Measurements from ENCODE around the gene PPOX. TPM values are rescaled to one million over a fixed set of nuclear protein-coding genes. Genes with fewer than 3 reads are reported as not detected.

Gene PPOX
- total and polyA plus RNA-seq, 2 experiments from 2014 or later: 26.5 to 39.6 TPM

DNA sequence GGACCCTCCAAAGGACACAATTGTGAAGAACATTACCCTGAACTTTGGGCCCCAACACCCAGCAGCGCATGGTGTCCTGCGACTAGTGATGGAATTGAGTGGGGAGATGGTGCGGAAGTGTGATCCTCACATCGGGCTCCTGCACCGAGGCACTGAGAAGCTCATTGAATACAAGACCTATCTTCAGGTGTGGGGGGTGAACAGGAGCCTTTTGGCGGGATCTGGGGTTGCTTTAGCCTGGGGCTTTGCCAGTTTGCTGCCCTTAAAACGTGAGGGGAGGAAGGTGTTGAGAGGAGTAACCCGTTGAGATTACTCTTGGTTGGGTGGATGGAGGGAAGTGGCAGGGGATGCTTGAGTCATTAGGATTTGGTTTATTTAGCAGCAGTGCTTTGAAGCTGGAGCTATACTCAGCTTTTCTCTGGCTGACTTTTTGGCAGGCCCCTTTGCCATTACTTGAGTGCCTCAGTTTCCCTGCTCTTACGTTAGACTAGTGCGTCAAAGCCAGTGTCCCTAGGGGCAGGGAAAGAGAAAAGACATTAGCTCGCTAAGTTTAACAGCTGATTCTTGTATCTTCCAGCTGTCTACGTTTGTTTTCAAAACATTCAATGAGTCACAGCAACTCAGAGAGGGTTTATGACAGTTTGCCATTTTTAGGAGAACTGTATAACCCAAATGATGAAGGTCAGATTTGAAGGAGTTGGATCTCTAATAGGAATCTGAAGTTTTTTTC lies 40.4 kb downstream of the PPOX start:
- Mint-ChIP-seq H3K27ac (no peak overlapping the region), H3K4me1 (peaks cover 18% of the 10 kb centered on the region), H3K27me3 (ENCODE audit: insufficient read depth, low read depth, poor library complexity) (peaks cover 1% of the 10 kb centered on the region), H3K9me3 (no peaks in the 10 kb centered on the region), H3K4me3 (no peak overlapping the region), H3K36me3 (ENCODE audit: low read depth) (peaks cover 68% of the 10 kb centered on the region)
- Histone ChIP-seq H3K27me3 (ENCODE audit: insufficient read depth) (no peaks in the 10 kb centered on the region), H3K79me2 (replicated peaks; ENCODE audit: insufficient read depth) (peaks cover 32% of the 10 kb centered on the region), H3K4me2 (no peak overlapping the region), H3F3A (replicated peaks; ENCODE audit: low read depth) (peaks cover 39% of the 10 kb centered on the region), H4K20me1 (replicated peaks; ENCODE audit: insufficient read depth) (peaks cover 9% of the 10 kb centered on the region; the same call in 1 of the 2 replicates), H3K4me1 (ENCODE audit: insufficient read depth) (peaks cover 7% of the 10 kb centered on the region), H3K27ac (ENCODE audit: low read depth) (no peak overlapping the region), H3K36me3 (ENCODE audit: insufficient read depth) (peaks cover 40% of the 10 kb centered on the region), H3K9me2 (ENCODE audit: insufficient read depth) (no peaks in the 10 kb centered on the region), H2AFZ (no peak overlapping the region), H3K4me3 (no peak overlapping the region)
- DNase-seq (ENCODE audit: low spot score) (no peak), ATAC-seq (no peak)
- TF ChIP-seq JUNB (IDR thresholded peaks at IDR 0.05; ENCODE audit: unreplicated experiment): no peak
- no peak for TF ChIP-seq EZH2phosphoT487 (IDR thresholded peaks at IDR 0.05; ENCODE audit: unreplicated experiment)
- TF ChIP-seq CREB1 (CRISPR knock-in tag; IDR thresholded peaks at IDR 0.05; ENCODE audit: low read depth): no peak
- TF ChIP-seq, protein P1, sequence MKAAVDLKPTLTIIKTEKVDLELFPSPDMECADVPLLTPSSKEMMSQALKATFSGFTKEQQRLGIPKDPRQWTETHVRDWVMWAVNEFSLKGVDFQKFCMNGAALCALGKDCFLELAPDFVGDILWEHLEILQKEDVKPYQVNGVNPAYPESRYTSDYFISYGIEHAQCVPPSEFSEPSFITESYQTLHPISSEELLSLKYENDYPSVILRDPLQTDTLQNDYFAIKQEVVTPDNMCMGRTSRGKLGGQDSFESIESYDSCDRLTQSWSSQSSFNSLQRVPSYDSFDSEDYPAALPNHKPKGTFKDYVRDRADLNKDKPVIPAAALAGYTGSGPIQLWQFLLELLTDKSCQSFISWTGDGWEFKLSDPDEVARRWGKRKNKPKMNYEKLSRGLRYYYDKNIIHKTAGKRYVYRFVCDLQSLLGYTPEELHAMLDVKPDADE (IDR thresholded peaks at IDR 0.05): no peak
- no peak for TF ChIP-seq EZH2 (IDR thresholded peaks at IDR 0.05; ENCODE audit: low read depth, unreplicated experiment)
- TF ChIP-seq ZNF114 (CRISPR knock-in tag; IDR thresholded peaks at IDR 0.05): no peak
- no peak for TF ChIP-seq NANOG (IDR thresholded peaks at IDR 0.05; ENCODE audit: borderline replicate concordance)
- TF ChIP-seq, protein P2, sequence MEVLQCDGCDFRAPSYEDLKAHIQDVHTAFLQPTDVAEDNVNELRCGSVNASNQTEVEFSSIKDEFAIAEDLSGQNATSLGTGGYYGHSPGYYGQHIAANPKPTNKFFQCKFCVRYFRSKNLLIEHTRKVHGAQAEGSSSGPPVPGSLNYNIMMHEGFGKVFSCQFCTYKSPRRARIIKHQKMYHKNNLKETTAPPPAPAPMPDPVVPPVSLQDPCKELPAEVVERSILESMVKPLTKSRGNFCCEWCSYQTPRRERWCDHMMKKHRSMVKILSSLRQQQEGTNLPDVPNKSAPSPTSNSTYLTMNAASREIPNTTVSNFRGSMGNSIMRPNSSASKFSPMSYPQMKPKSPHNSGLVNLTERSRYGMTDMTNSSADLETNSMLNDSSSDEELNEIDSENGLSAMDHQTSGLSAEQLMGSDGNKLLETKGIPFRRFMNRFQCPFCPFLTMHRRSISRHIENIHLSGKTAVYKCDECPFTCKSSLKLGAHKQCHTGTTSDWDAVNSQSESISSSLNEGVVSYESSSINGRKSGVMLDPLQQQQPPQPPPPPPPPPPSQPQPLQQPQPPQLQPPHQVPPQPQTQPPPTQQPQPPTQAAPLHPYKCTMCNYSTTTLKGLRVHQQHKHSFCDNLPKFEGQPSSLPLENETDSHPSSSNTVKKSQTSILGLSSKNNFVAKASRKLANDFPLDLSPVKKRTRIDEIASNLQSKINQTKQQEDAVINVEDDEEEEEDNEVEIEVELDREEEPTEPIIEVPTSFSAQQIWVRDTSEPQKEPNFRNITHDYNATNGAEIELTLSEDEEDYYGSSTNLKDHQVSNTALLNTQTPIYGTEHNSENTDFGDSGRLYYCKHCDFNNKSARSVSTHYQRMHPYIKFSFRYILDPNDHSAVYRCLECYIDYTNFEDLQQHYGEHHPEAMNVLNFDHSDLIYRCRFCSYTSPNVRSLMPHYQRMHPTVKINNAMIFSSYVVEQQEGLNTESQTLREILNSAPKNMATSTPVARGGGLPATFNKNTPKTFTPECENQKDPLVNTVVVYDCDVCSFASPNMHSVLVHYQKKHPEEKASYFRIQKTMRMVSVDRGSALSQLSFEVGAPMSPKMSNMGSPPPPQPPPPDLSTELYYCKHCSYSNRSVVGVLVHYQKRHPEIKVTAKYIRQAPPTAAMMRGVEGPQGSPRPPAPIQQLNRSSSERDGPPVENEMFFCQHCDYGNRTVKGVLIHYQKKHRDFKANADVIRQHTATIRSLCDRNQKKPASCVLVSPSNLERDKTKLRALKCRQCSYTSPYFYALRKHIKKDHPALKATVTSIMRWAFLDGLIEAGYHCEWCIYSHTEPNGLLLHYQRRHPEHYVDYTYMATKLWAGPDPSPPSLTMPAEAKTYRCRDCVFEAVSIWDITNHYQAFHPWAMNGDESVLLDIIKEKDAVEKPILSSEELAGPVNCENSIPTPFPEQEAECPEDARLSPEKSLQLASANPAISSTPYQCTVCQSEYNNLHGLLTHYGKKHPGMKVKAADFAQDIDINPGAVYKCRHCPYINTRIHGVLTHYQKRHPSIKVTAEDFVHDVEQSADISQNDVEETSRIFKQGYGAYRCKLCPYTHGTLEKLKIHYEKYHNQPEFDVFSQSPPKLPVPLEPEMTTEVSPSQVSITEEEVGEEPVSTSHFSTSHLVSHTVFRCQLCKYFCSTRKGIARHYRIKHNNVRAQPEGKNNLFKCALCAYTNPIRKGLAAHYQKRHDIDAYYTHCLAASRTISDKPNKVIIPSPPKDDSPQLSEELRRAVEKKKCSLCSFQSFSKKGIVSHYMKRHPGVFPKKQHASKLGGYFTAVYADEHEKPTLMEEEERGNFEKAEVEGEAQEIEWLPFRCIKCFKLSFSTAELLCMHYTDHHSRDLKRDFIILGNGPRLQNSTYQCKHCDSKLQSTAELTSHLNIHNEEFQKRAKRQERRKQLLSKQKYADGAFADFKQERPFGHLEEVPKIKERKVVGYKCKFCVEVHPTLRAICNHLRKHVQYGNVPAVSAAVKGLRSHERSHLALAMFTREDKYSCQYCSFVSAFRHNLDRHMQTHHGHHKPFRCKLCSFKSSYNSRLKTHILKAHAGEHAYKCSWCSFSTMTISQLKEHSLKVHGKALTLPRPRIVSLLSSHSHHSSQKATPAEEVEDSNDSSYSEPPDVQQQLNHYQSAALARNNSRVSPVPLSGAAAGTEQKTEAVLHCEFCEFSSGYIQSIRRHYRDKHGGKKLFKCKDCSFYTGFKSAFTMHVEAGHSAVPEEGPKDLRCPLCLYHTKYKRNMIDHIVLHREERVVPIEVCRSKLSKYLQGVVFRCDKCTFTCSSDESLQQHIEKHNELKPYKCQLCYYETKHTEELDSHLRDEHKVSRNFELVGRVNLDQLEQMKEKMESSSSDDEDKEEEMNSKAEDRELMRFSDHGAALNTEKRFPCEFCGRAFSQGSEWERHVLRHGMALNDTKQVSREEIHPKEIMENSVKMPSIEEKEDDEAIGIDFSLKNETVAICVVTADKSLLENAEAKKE (CRISPR knock-in tag; IDR thresholded peaks at IDR 0.05): no peak
- TF ChIP-seq POLR2AphosphoS5 (IDR thresholded peaks at IDR 0.05; ENCODE audit: low read depth): no peak
- TF ChIP-seq, protein P3, sequence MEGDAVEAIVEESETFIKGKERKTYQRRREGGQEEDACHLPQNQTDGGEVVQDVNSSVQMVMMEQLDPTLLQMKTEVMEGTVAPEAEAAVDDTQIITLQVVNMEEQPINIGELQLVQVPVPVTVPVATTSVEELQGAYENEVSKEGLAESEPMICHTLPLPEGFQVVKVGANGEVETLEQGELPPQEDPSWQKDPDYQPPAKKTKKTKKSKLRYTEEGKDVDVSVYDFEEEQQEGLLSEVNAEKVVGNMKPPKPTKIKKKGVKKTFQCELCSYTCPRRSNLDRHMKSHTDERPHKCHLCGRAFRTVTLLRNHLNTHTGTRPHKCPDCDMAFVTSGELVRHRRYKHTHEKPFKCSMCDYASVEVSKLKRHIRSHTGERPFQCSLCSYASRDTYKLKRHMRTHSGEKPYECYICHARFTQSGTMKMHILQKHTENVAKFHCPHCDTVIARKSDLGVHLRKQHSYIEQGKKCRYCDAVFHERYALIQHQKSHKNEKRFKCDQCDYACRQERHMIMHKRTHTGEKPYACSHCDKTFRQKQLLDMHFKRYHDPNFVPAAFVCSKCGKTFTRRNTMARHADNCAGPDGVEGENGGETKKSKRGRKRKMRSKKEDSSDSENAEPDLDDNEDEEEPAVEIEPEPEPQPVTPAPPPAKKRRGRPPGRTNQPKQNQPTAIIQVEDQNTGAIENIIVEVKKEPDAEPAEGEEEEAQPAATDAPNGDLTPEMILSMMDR (conservative IDR thresholded peaks at IDR 0.05; ENCODE audit: low read depth in 2 of 2): no peak
- TF ChIP-seq STAT1 (IDR thresholded peaks at IDR 0.05; ENCODE audit: unreplicated experiment): no peak
- TF ChIP-seq, protein P4, sequence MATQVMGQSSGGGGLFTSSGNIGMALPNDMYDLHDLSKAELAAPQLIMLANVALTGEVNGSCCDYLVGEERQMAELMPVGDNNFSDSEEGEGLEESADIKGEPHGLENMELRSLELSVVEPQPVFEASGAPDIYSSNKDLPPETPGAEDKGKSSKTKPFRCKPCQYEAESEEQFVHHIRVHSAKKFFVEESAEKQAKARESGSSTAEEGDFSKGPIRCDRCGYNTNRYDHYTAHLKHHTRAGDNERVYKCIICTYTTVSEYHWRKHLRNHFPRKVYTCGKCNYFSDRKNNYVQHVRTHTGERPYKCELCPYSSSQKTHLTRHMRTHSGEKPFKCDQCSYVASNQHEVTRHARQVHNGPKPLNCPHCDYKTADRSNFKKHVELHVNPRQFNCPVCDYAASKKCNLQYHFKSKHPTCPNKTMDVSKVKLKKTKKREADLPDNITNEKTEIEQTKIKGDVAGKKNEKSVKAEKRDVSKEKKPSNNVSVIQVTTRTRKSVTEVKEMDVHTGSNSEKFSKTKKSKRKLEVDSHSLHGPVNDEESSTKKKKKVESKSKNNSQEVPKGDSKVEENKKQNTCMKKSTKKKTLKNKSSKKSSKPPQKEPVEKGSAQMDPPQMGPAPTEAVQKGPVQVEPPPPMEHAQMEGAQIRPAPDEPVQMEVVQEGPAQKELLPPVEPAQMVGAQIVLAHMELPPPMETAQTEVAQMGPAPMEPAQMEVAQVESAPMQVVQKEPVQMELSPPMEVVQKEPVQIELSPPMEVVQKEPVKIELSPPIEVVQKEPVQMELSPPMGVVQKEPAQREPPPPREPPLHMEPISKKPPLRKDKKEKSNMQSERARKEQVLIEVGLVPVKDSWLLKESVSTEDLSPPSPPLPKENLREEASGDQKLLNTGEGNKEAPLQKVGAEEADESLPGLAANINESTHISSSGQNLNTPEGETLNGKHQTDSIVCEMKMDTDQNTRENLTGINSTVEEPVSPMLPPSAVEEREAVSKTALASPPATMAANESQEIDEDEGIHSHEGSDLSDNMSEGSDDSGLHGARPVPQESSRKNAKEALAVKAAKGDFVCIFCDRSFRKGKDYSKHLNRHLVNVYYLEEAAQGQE (IDR thresholded peaks at IDR 0.05; ENCODE audit: unreplicated experiment): no peak
- TF ChIP-seq ZNF331 (CRISPR knock-in tag; IDR thresholded peaks at IDR 0.05; ENCODE audit: low read depth): no peak
